C4-2B (cell line): Measurements from ENCODE around the gene ZKSCAN1.

Experiments
- CTCF ChIP-seq: fragments of 450-650 bp; conservative IDR thresholded peaks from 2 replicates; pipeline ENCODE4 v1.5.1; 2017; ENCODE audit warnings: mild to moderate bottlenecking
- ZFX ChIP-seq: fragments of 450-650 bp; IDR thresholded peaks from 2 replicates; pipeline ENCODE4 v1.6.1; 2017

- TF ChIP-seq CTCF (no peak), ZFX (no peak)
Measured at GRCh38 chr7:100087055-100087750, 71.8 kb downstream of the ZKSCAN1 start.
